ENCODE data around the gene PTDSS2.

- no peak for TF ChIP-seq CTCF (IDR thresholded peaks at IDR 0.05)
- no peak for TF ChIP-seq POLR2A (IDR thresholded peaks at IDR 0.05)
Observed at GRCh38 chr11:420054-420910, 29.8 kb upstream of the PTDSS2 start.

Data from suprapubic skin (tissue), 3 donors.